ENCODE results near the gene DPY19L3. TPM values are rescaled to one million over a fixed set of nuclear protein-coding genes. Genes with fewer than 3 reads are reported as not detected.
"Not testable (repeated sequence)": the region's sequence is repeated elsewhere in the genome, so short reads cannot be mapped to it uniquely, and the experiment has no call there.

The DPY19L3 gene
- total RNA-seq, 1 donor: 30.0 TPM

- no peak for TF ChIP-seq CTCF (IDR thresholded peaks at IDR 0.05; ENCODE audit: extremely low read depth, low read depth, low read length)
Measured at GRCh38 chr19:32418155-32418554, 12.6 kb downstream of the DPY19L3 start.

GRCh38 chr19:32421589-32422361 is 16.2 kb downstream of the DPY19L3 start:
- DNase-seq (ENCODE audit: insufficient read length, low spot score, missing footprints): no peak
- TF ChIP-seq CTCF (IDR thresholded peaks at IDR 0.05; ENCODE audit: extremely low read depth, low read depth, low read length): no peak
- Histone ChIP-seq H3K4me1 (ENCODE audit: insufficient read depth, low read length) (no peaks in the 10 kb centered on the region), H3K36me3 (ENCODE audit: insufficient read depth, low read length) (peaks cover 4% of the 10 kb centered on the region), H3K79me2 (ENCODE audit: insufficient read depth, low read length) (no peaks in the 10 kb centered on the region), H3K4me2 (ENCODE audit: insufficient read depth, low read length) (no peak overlapping the region), H3K27me3 (ENCODE audit: insufficient read depth, low read length) (no peaks in the 10 kb centered on the region), H4K20me1 (ENCODE audit: insufficient read depth, low read length) (no peaks in the 10 kb centered on the region), H3K27ac (ENCODE audit: low read depth, low read length) (no peak overlapping the region), H3K4me3 (ENCODE audit: insufficient read depth, low read length) (no peak overlapping the region), H3K9me3 (ENCODE audit: low read depth, low read length) (no peaks in the 10 kb centered on the region), H2AFZ (ENCODE audit: low read length) (no peak overlapping the region)

More at GRCh38 chr19:32418155-32418554, 12.6 kb downstream of the DPY19L3 start:
- no peaks in the 10 kb centered on the region for H3K9me3 ChIP-seq (ENCODE audit: low read depth, low read length)
- H3K27me3 ChIP-seq (ENCODE audit: insufficient read depth, low read length): no peaks in the 10 kb centered on the region
- no peak overlapping the region for H3K4me3 ChIP-seq (ENCODE audit: insufficient read depth, low read length)
- H3K36me3 ChIP-seq (ENCODE audit: insufficient read depth, low read length): peaks cover 14% of the 10 kb centered on the region
- H3K4me2 ChIP-seq (ENCODE audit: insufficient read depth, low read length): no peak overlapping the region
- H3K4me1 ChIP-seq (ENCODE audit: insufficient read depth, low read length): no peaks in the 10 kb centered on the region
- DNase-seq (ENCODE audit: insufficient read length, low spot score, missing footprints): no peak
- H3K79me2 ChIP-seq (ENCODE audit: insufficient read depth, low read length): no peaks in the 10 kb centered on the region
- no peak overlapping the region for H3K27ac ChIP-seq (ENCODE audit: low read depth, low read length)
- no peak overlapping the region for H2AFZ ChIP-seq (ENCODE audit: low read length)
- H4K20me1 ChIP-seq (ENCODE audit: insufficient read depth, low read length): no peaks in the 10 kb centered on the region

GRCh38 chr19:32422435-32422834 is 16.9 kb downstream of the DPY19L3 start:
- TF ChIP-seq CTCF (IDR thresholded peaks at IDR 0.05; ENCODE audit: extremely low read depth, low read depth, low read length): no peak

GRCh38 chr19:32423944-32424343 is 18.4 kb downstream of the DPY19L3 start:
- H3K4me2 ChIP-seq (ENCODE audit: insufficient read depth, low read length); H2AFZ ChIP-seq (ENCODE audit: low read length); H3K27ac ChIP-seq (ENCODE audit: low read depth, low read length); H3K36me3 ChIP-seq (ENCODE audit: insufficient read depth, low read length); H3K4me1 ChIP-seq (ENCODE audit: insufficient read depth, low read length); H3K79me2 ChIP-seq (ENCODE audit: insufficient read depth, low read length); H4K20me1 ChIP-seq (ENCODE audit: insufficient read depth, low read length); H3K9me3 ChIP-seq (ENCODE audit: low read depth, low read length); H3K4me3 ChIP-seq (ENCODE audit: insufficient read depth, low read length); DNase-seq (ENCODE audit: insufficient read length, low spot score, missing footprints); H3K27me3 ChIP-seq (ENCODE audit: insufficient read depth, low read length): not testable (repeated sequence)

More at GRCh38 chr19:32422435-32422834, 16.9 kb downstream of the DPY19L3 start:
- Histone ChIP-seq H3K79me2 (ENCODE audit: insufficient read depth, low read length) (no peaks in the 10 kb centered on the region), H3K27ac (ENCODE audit: low read depth, low read length) (no peak overlapping the region), H3K27me3 (ENCODE audit: insufficient read depth, low read length) (no peaks in the 10 kb centered on the region), H2AFZ (ENCODE audit: low read length) (no peak overlapping the region), H3K4me2 (ENCODE audit: insufficient read depth, low read length) (no peak overlapping the region), H3K36me3 (ENCODE audit: insufficient read depth, low read length) (peaks cover 2% of the 10 kb centered on the region), H3K9me3 (ENCODE audit: low read depth, low read length) (no peaks in the 10 kb centered on the region), H4K20me1 (ENCODE audit: insufficient read depth, low read length) (no peaks in the 10 kb centered on the region), H3K4me1 (ENCODE audit: insufficient read depth, low read length) (no peaks in the 10 kb centered on the region), H3K4me3 (ENCODE audit: insufficient read depth, low read length) (no peak overlapping the region)
- no peak for DNase-seq (ENCODE audit: insufficient read length, low spot score, missing footprints)
